ENCODE results near the gene CYP26B1.
"Not testable (repeated sequence)": the region's sequence is repeated elsewhere in the genome, so short reads cannot be mapped to it uniquely, and the experiment has no call there.

CYP26B1 gene

GRCh38 chr2:72090781-72091482 is 56.7 kb downstream of the CYP26B1 start:
- DNase-seq: peak in 1 of 10 donors; percentile 17

GRCh38 chr2:72090271-72090720 is 57.4 kb downstream of the CYP26B1 start:
- DNase-seq: no peak
- intact Hi-C loops (cut with DNase I): no loop called here

More at GRCh38 chr2:72090781-72091482, 56.7 kb downstream of the CYP26B1 start:
- intact Hi-C loops (cut with DNase I): no loop called here

GRCh38 chr2:72089537-72089936 is 58.1 kb downstream of the CYP26B1 start:
- intact Hi-C loops (cut with DNase I): no loop called here
- no peak for DNase-seq

- no peak for DNase-seq
- intact Hi-C loops (cut with DNase I): no loop called here
These were observed 58.6 kb downstream of the CYP26B1 start for GRCh38 chr2:72089028-72089427.

- intact Hi-C loops (cut with DNase I); DNase-seq: not testable (repeated sequence)
These were observed 60.6 kb downstream of the CYP26B1 start for GRCh38 chr2:72086871-72087633.

- DNase-seq: peak in 1 of 10 donors; percentile 20
- intact Hi-C loops (cut with DNase I): no loop called here
These were observed 62.1 kb downstream of the CYP26B1 start for GRCh38 chr2:72085513-72085912.

GRCh38 chr2:72085036-72085435 is 62.6 kb downstream of the CYP26B1 start:
- peak in 1 of 10 donors; percentile 49 for DNase-seq

GRCh38 chr2:72084584-72084976 is 63.1 kb downstream of the CYP26B1 start:
- DNase-seq: peak in 1 of 10 donors; percentile 18
- intact Hi-C loops (cut with DNase I): no loop called here

More at GRCh38 chr2:72085036-72085435, 62.6 kb downstream of the CYP26B1 start:
- intact Hi-C loops (cut with DNase I): no loop called here

GRCh38 chr2:72083751-72084583 is 63.7 kb downstream of the CYP26B1 start:
- intact Hi-C loops (cut with DNase I): no loop called here
- DNase-seq: peak in 1 of 10 donors; percentile 31

- DNase-seq: peak in 2 of 10 donors; percentile 26 to 43
- intact Hi-C loops (cut with DNase I): no loop called here
These were observed 64.8 kb downstream of the CYP26B1 start for GRCh38 chr2:72082887-72083286.

- intact Hi-C loops (cut with DNase I): no loop called here
- peak in 2 of 10 donors; percentile 51 to 55 for DNase-seq
These were observed 65.6 kb downstream of the CYP26B1 start for GRCh38 chr2:72082021-72082601.

- DNase-seq: peak in 1 of 10 donors; percentile 25
- intact Hi-C loops (cut with DNase I): no loop called here
These were observed 66.2 kb downstream of the CYP26B1 start for GRCh38 chr2:72081451-72081850.

- DNase-seq: peak in 2 of 10 donors; percentile 38 to 54
- intact Hi-C loops (cut with DNase I): no loop called here
These were observed 67.1 kb downstream of the CYP26B1 start for GRCh38 chr2:72080286-72081145.
